Stomach smooth muscle (tissue), 2 donors: Measurements from ENCODE around the gene NTSR1.
A peak's percentile ranks its signal among the peaks of the same experiment; 100 is the strongest.

Experiments
- H3K27ac ChIP-seq: one replicate; pipeline ENCODE4 v1.7.0; 2013; ENCODE audit warnings: mild to moderate bottlenecking, low read length, inconsistent platforms
- H3K27me3 ChIP-seq, 2 donors: one replicate each; pipeline ENCODE4 v1.7.0; 2013; ENCODE audit warnings: low read length in 2 of 2; ENCODE audit not compliant: insufficient read depth in 2 of 2, control insufficient read depth in 1 of 2
- H3K36me3 ChIP-seq, 2 donors: one replicate each; pipeline ENCODE4 v1.7.0; 2013; ENCODE audit warnings: low read length in 2 of 2; ENCODE audit not compliant: control insufficient read depth in 2 of 2, insufficient read depth in 2 of 2
- H3K4me1 ChIP-seq: one replicate; pipeline ENCODE4 v1.7.0; 2013; ENCODE audit warnings: low read length; ENCODE audit not compliant: control insufficient read depth, insufficient read depth
- H3K4me3 ChIP-seq, 2 donors: one replicate each; pipeline ENCODE4 v1.7.0; 2013; ENCODE audit warnings: low read length in 2 of 2
- H3K9ac ChIP-seq, 2 donors: one replicate each; pipeline ENCODE4 v1.7.0; 2013; ENCODE audit warnings: low read length in 2 of 2, mild to moderate bottlenecking in 1 of 2
- H3K9me3 ChIP-seq, 2 donors: one replicate each; pipeline ENCODE4 v1.7.0; 2013; ENCODE audit warnings: low read length in 2 of 2; ENCODE audit not compliant: control insufficient read depth in 2 of 2
- donor health status: healthy.
- donor health status: Pancreatic carcinoma.

NTSR1 gene

DNA sequence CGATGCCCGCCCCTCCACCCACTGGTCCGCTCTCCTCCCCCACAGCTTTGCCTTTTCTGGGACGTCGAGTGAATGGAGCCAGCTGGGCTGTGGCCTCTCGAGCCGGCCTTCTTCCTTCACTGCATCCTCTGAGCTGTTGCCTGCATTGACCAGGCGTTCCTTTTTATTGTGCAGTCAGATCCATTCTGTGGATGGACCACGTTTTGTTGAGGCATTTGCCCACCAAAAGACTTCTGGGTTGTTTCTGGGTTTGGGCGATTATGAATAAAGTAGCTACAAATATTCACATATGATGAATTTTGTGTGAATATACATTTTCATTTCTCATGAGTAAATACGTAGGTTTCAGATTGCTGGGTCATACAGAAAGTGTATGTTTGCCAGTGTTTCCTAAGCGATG is 9.9 kb downstream of the NTSR1 start:
- Histone ChIP-seq H3K27ac (no peak overlapping the region), H3K4me3 (no peak overlapping the region), H3K9me3 (peaks cover 4 to 10% of the 10 kb centered on the region in 2 donors), H3K9ac (no peak overlapping the region), H3K36me3 (no peaks in the 10 kb centered on the region), H3K4me1 (peaks cover 29% of the 10 kb centered on the region), H3K27me3 (no peaks in the 10 kb centered on the region)

- no peaks in the 10 kb centered on the region for H3K27me3 ChIP-seq
- peaks cover 31% of the 10 kb centered on the region for H3K4me1 ChIP-seq
These were observed 10.8 kb downstream of the NTSR1 start for GRCh38 chr20:62719250-62719935.

DNA sequence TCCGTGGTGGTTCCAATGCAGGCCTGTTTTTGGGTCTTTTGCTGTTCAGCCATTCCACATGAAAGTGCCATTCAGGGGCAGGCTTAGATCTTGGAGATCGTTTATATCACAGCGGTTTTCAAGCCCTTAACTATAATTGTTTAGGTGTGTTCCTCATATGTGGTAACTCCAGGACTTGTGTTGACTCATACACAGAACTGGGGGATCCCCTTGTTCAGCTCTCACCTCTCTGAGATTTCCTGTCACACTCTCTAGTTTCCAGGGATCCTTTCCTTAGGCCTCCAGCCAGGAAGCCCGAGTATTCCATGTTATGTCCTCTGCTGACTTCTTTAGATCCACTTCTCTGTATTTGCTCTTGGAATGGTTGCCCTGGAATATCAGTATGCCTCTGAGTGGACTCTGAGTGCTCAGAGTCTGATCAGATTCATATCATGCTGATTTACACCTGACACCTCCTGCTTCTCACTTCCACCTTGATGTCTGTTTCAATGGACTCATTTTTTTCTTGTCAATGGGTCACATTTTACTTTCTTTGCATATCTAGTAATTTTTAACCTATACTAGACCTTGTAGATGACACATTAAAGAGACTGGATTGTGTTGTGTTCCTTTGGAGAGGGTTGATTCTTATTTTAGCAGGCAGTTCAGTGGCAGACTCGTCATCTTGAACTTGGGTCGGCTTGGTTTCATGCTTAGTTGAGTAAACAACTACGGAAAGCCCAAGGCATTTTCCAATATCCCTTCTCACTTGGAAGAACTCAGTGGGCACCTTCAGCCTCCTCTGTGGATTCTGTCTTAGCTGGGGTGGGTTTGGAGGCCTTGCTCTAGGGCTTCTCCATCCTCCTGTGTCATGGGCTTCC is 13.1 kb downstream of the NTSR1 start:
- no peak overlapping the region for H3K9ac ChIP-seq
- H3K27ac ChIP-seq, result peak overlapping the region; percentile 82
- H3K4me1 ChIP-seq, result peaks cover 26% of the 10 kb centered on the region
- H3K36me3 ChIP-seq, result no peaks in the 10 kb centered on the region
- H3K4me3 ChIP-seq, result no peak overlapping the region
- H3K9me3 ChIP-seq, result peaks cover 4 to 10% of the 10 kb centered on the region in 2 donors
- H3K27me3 ChIP-seq, result no peaks in the 10 kb centered on the region

More at GRCh38 chr20:62719250-62719935, 10.8 kb downstream of the NTSR1 start:
- Histone ChIP-seq H3K9ac (no peak overlapping the region), H3K27ac (no peak overlapping the region), H3K9me3 (peaks cover 4 to 10% of the 10 kb centered on the region in 2 donors), H3K36me3 (no peaks in the 10 kb centered on the region), H3K4me3 (no peak overlapping the region)

DNA sequence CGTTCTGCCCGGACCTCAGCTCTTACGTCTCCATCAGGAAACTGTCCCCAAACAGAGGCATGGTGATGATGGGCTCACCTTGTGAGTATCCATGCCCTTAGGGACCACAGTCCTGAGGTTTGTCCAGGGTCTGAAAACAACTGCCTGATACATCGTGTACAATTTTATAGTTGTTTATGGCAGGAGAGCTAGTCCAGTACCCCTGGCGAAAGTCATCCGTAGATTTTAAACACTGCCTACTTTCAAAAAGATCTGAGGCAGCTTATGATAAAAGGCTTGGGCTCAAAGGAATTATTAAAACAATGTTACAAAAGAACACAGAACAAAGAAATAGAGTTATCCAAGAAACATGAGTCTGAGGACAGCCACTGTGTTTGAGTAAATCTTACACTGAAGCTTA is 14.0 kb downstream of the NTSR1 start:
- Histone ChIP-seq H3K4me1 (peaks cover 23% of the 10 kb centered on the region), H3K27me3 (no peaks in the 10 kb centered on the region), H3K27ac (peak overlapping the region; percentile 82), H3K36me3 (no peaks in the 10 kb centered on the region), H3K4me3 (no peak overlapping the region), H3K9me3 (peaks cover 4 to 10% of the 10 kb centered on the region in 2 donors), H3K9ac (peak overlapping the region in 1 of 2 donors; percentile 47)

DNA sequence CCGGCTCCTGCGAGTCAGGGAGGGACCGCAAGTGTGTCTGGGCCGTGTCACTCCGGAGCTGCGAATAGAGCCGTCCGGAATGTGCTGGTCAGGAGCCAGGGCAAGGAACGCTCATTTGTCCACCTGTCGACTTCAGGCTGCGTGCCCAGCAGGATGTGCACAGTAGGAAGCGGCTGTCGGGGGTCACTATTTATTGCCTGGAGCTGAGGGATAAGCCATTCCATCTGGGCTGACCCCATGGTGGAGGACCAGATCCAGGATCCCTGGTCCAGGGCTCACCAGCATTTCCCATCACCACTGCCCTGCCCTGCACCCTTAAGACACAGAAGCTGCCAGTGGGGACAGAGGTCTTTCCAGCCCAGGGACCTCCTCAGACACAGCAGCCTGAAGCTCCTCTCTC is 14.7 kb downstream of the NTSR1 start:
- H3K9me3 ChIP-seq, result peaks cover 4 to 10% of the 10 kb centered on the region in 2 donors
- H3K4me3 ChIP-seq, result peak overlapping the region in 1 of 2 donors; percentile 3
- H3K4me1 ChIP-seq, result peaks cover 23% of the 10 kb centered on the region
- H3K9ac ChIP-seq, result peak overlapping the region in 1 of 2 donors; percentile 47
- peak overlapping the region; percentile 82 for H3K27ac ChIP-seq
- H3K27me3 ChIP-seq, result no peaks in the 10 kb centered on the region
- no peaks in the 10 kb centered on the region for H3K36me3 ChIP-seq

- Histone ChIP-seq H3K27ac (peak overlapping the region; percentile 82), H3K27me3 (no peaks in the 10 kb centered on the region), H3K9me3 (peaks cover 4 to 10% of the 10 kb centered on the region in 2 donors), H3K36me3 (no peaks in the 10 kb centered on the region), H3K4me1 (peaks cover 23% of the 10 kb centered on the region), H3K9ac (no peak overlapping the region), H3K4me3 (no peak overlapping the region)
These were observed 15.3 kb downstream of the NTSR1 start for GRCh38 chr20:62723768-62724450.

- no peak overlapping the region for H3K9ac ChIP-seq
- H3K9me3 ChIP-seq, result peaks cover 4 to 9% of the 10 kb centered on the region in 2 donors
- no peaks in the 10 kb centered on the region for H3K27me3 ChIP-seq
- H3K4me1 ChIP-seq, result peaks cover 23% of the 10 kb centered on the region
- no peak overlapping the region for H3K27ac ChIP-seq
- H3K36me3 ChIP-seq, result no peaks in the 10 kb centered on the region
- no peak overlapping the region for H3K4me3 ChIP-seq
These were observed 16.3 kb downstream of the NTSR1 start for GRCh38 chr20:62724692-62725595.

DNA sequence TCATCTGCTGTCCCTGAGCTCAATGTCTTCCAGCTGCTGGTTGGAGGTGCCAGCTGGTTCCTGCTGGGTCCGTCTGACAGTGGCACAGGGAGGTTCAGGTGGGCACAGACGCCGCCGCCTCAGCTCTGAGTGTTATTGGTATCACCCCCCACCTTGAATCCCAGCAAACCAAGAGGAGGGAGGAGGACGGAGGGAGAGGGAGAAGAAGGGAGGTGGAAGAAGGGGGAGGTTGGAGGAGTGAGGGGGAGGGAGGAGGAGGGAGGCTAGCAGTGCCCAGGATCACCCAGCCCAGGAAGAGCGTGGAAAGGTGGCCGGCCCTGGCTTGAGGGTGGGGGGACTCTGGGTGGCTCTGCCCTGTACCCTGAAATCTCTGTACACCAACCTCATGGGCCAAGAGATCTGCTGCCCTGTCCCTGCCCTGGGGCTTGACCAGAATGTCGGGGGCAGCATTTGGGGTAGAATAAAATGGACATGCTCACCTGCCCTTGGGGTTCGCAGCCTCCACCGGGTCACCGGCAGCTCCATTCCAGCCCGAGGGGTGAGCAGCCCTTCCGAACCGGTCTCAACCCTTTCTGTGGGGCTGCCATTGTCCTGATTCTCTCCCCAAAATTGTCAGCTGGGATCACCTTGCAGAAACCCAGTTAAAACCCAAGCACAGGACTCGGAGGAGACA is 17.1 kb downstream of the NTSR1 start:
- no peaks in the 10 kb centered on the region for H3K36me3 ChIP-seq
- H3K4me1 ChIP-seq, result peaks cover 23% of the 10 kb centered on the region
- H3K27ac ChIP-seq, result no peak overlapping the region
- H3K4me3 ChIP-seq, result no peak overlapping the region
- H3K27me3 ChIP-seq, result no peaks in the 10 kb centered on the region
- H3K9ac ChIP-seq, result no peak overlapping the region
- peaks cover 4 to 6% of the 10 kb centered on the region in 2 donors for H3K9me3 ChIP-seq

GRCh38 chr20:62726276-62726675 is 17.6 kb downstream of the NTSR1 start:
- Histone ChIP-seq H3K27me3 (no peaks in the 10 kb centered on the region), H3K36me3 (no peaks in the 10 kb centered on the region), H3K9me3 (peaks cover 4 to 5% of the 10 kb centered on the region in 2 donors), H3K27ac (no peak overlapping the region), H3K4me1 (peaks cover 23% of the 10 kb centered on the region), H3K9ac (no peak overlapping the region), H3K4me3 (no peak overlapping the region)
